Stimulated activated naive CD4-positive, alpha-beta T cell treated with Interleukin-2 at 50 U/mL for 16 hours (primary cell): ENCODE measurements around the gene ATP4B.

Source experiments
- DNase-seq: peaks from one replicate; lab custom pipeline; 2025; lab: John Stamatoyannopoulos, UW

Gene ATP4B

DNA sequence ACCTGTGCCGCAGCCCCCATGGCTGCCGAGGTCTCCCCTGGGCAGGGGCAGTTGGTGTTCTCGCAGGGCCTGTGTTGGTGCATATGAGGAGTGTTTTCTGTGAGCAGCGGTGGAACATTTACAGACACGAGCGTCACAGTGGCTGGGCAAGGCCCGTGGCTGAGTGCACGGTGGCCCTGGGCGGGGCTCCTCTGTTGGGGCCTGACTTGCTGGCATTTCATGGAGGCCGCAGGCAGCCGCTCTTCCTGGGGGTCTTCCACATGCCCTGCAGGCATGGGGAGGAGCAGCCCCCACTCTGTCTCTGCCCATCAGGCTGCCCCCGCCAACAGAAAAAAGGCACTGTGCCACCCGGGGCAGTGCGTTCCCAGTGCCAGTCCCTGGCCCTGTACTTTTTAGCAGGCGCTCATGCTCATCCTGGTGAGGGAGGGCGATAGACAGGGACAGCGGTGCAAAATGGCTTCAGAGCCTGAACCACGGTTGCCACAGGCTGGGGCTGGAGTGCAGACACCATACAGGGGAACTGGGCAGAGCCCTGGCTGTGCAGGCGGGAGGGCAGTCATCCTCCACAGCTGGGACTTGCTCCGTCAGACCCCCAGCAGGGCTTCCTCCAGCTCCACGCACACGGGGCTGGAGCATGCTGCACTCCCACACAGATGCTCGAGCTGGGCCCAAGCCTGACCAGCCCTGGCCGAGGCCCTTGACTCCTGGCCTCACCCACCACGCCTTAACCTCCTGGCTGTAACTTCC, 49.9 kb downstream of the ATP4B start:
- DNase-seq: no peak

DNA sequence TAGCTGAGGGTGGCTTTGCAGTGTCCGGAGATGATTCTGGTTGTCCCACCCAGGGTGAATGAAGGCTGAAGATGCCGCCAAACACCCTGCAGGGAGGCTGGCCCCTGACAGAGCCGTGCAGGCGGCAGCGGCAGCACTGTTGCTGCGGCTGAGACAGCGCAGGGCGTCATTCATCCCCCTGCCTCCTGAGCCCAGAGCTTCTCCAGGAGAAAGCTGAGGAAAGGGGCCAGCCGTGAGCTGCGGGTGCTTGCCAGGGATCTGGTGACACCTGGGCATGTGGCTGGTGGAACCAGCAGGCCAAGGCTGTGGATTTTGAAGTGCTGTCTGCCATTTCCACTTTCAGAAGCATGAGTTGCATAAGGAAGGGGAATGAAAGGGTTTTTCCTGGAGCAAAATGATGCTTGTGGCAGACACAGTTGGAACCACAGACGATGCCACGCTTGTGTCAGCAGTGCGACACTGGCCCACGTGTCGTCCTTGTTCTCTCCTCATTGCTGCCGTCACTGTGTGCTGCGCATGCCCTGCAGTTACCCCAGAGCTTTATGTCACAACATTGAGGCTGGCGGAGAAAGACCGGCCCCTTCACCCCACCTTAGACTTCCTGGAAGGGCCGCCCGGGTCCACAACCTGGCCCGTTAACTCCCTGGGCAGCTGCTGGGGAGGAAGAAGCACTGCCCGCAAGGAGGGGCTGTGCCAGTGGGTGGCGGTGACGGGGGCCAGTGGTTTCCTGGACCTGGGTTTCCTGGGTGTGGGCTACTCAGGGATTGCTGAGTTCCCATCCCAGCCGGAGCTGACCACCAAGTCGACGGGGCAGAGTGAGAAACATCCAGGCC, 50.7 kb downstream of the ATP4B start:
- DNase-seq: no peak

DNA sequence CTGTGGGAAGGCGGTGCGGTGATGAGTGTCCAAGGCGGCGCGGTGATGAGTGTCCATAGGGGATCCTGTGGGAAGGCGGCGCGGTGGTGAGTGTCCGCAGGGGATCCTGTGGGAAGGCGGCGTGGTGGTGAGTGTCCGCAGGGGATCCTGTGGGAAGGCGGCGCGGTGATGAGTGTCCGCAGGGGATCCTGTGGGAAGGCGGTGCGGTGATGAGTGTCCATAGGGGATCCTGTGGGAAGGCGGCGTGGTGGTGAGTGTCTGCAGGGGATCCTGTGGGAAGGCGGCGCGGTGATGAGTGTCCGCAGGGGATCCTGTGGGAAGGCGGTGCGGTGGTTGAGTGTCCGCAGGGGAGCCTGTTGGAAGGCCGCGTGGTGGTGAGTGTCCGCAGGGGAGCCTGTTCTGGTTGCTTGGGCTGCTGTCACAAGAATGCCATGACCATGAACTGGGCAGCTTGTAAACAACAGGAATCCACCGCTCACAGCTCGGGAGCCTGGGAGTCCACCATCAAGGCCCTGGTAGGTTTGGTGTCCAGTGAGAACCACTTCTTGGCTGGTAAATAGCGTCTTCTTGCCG, 52.0 kb downstream of the ATP4B start:
- DNase-seq: no peak

DNA sequence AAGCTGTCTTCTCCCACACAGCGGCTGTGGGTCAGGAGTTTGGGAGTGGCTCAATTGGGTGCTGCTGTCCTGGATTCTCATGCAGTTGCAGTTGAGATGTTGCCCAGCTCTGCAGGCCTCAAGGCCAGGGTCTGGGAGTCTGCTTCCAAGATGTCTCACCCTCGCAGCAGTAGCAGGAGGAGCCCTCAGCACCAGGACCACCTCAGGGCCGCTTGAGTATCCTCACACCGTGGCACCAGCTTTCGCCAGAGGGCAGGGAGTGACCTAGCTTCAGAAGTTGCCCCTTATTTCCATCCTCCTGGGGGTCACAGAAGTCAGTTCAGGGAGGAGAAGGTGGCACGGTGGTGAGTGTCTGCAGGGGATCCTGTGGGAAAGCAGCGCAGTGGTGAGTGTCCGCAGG, 52.5 kb downstream of the ATP4B start:
- no peak for DNase-seq

DNA sequence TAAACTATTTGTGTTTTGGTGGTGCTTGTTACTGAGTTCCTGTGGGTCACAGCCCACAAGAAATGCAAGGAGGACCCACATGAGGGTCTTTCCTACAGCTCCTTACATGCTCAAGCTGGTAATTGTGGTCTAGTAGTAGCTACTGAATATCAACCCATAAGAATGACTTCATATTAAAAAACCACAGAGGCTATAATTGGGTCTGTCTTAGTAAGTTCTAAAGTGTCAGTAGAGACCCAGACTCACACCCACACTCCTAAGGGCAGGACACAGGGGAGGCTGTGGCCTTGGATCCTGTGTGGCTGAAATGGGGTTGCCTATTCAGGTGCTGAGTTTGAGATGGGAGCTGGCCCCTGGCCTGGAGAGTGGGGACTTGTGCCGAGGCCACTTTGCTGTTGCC, 53.8 kb downstream of the ATP4B start:
- no peak for DNase-seq

DNA sequence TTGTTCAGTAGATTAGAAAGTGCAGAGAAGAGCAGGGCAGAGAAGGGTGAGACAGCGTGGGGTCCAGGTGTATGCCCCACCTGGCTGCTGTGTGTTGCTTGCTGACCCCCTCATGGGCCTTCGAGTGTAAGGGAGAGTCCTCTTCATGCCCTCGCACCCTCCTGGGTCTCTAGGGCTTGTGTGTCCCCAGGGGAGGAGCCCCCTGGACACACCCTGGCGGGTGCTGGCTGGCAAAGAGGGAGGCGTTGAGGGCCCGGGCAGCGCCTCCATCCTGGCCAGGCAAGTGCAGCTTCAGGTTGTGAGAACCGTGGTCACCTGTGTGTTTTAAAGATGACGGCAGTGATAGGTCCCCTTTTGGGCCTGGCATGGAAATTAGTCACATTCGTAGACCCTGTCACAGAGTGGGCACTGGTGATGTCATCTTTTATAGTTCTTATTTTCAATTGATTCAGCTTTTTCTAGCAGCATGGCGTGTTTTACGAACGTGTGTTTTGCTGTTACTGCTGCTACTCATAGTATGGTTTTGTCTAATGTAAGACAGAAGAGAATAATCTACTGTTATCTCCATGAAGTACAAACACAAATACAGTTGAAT, 54.8 kb downstream of the ATP4B start:
- DNase-seq: no peak

DNA sequence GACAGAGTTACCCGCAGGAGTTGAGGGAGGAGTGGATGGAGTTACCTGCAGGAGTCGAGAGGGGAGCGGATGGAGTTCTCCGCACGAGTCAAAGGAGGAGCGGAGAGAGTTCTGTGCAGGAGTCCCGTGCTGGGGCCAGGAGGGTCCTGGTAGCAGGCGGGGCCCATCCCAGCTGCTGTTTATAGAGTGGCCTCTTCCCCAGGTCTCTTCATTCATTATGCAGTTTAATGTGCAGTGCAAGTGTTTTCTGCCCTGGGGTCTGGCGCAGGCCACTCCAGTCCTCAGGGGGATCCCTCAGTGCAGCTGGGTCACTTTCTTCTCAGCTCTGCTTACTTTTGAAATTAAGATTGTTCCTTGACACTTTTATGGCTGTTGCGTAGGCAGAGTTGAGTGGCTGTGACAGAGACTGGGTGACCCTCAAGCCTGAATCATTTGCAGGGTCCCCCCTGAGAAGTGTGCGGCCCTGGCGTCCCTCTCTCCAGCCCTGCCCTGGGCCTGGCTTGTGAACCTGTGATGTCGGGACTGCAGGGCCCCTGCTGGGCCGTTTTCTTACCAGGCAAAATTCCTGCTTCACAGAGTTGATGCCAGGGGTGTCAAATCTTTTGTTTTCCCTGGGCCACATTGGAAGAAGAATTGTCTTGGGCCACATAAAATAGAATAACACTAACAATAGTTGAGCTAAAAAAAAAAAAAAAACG, 55.6 kb downstream of the ATP4B start:
- no peak for DNase-seq

DNA sequence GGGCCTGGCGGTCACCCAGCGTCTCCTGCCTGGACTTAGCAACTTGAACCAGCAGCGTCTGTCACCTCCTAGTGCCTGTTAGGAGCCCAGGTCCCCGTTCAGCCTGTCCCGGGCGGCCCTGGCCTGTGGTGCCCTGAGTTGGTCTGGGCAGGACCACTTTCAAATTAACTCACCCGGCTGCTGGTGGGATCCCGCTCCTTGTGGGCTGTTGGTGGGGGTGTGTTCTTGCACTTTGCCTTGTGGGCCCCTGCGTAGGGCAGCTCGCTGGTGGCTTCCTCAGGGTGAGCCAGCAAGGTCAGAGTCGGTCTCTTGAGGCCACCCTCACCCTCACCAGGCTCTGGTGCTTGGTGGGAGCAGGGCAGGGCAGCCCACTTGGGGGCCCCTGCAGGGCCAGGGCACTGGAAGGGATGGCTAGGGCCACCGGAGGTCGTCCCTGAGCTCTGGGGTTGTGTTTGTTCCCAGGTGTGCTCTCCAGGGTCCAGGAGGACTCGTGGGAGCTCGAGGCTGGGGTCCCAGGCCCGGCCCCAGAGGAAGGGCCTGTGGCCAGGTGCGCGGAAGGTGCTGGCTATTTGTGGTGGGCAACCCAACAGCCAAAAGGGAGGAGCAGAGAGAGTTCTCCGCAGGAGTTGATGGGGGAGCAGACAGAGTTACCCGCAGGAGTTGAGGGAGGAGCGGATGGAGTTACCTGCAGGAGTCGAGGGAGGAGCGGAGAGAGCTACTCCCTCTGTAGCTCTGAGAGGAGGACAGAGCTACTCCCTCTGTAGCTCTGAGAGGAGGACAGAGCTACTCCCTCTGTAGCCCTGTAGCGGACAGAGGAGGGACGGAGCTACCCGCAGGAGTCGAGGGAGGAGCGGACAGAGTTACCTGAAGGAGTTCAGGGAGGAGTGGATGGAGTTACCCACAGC, 56.6 kb downstream of the ATP4B start:
- DNase-seq: no peak

DNA sequence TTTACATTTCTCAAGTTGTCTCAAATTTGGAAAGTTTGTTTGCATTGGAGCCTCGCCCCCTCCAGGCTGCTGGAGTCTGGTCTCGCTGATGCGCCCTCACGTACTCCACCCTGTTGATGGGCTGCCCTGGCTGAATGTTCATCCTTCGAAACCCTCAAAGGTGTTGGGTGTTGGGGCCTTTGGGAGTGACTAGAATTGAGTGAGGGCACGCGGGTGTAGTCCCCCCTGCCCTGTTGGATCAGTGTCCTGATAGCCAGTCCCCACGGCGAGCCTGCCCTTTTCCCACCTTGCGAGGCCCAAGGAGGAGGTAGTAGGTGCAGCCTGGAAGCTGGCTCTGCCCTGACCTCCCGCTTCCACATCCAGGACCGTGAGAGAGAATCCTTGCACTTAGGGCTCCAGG, 58.6 kb downstream of the ATP4B start:
- DNase-seq: no peak
